Ascending aorta (tissue), 2 donors: ENCODE data around the gene KIR2DL1. TPM values are rescaled to one million over a fixed set of nuclear protein-coding genes. Genes with fewer than 3 reads are reported as not detected.
"Not testable (repeated sequence)": the region's sequence is repeated elsewhere in the genome, so short reads cannot be mapped to it uniquely, and the experiment has no call there.

Experiments
- DNase-seq, 2 donors: peaks; one replicate each; pipeline ENCODE4 v3.0.0-alpha.2; 2019; ENCODE audit warnings: low spot score in 2 of 2
- H3K27ac ChIP-seq, 2 donors: fragments of 200-600 bp; sonication (generic); one replicate each; pipeline ENCODE4 v1.5.1; 2016 to 2017; ENCODE audit warnings: mild to moderate bottlenecking in 1 of 2
- H3K27me3 ChIP-seq: fragments of 200-600 bp; sonication (generic); one replicate; pipeline ENCODE4 v1.5.1; 2017
- H3K36me3 ChIP-seq, 2 donors: fragments of 200-600 bp; sonication (generic); one replicate each; pipeline ENCODE4 v1.5.1; 2016
- H3K4me1 ChIP-seq, 2 donors: fragments of 200-600 bp; sonication (generic); one replicate each; pipeline ENCODE4 v1.5.1; 2016 to 2017; ENCODE audit warnings: mild to moderate bottlenecking in 1 of 2
- H3K4me3 ChIP-seq, 2 donors: fragments of 200-600 bp; sonication (generic); one replicate each; pipeline ENCODE4 v1.5.1; 2016 to 2017; ENCODE audit warnings: mild to moderate bottlenecking in 1 of 2
- H3K9me3 ChIP-seq, 2 donors: fragments of 200-600 bp; sonication (generic); one replicate each; pipeline ENCODE4 v1.5.1; 2016
- CTCF ChIP-seq, 3 experiments: fragments of 200-600 bp in 2 of 3; fragments of 450-650 bp in 1 of 3; sonication (generic) in 2 of 3; IDR thresholded peaks; one replicate each; pipeline ENCODE4 v1.5.1; 2016 to 2019; ENCODE audit warnings: antibody characterized with exemption in 3 of 3, mild to moderate bottlenecking in 1 of 3, moderate library complexity in 1 of 3
- intact Hi-C: fragments of 100-400 bp; cut with DNase I; formaldehyde crosslinking; loops from one replicate; pipeline ENCODE4 v1.15.1; 2023
- total RNA-seq: library from RNA; depleted of rRNA; stranded (reverse); fragments of >200 nt; gene quantifications from one replicate; pipeline ENCODE4 v1.1.0, GENCODE V29; 2016

The KIR2DL1 gene
- total RNA-seq, 1 donor from 2014 or later: not detected

GRCh38 chr19:54729416-54730188 is 40.0 kb upstream of the KIR2DL1 start:
- no peaks in the 10 kb centered on the region for H3K36me3 ChIP-seq
- TF ChIP-seq CTCF (IDR thresholded peaks at IDR 0.05): no peak
- no peak overlapping the region for H3K4me3 ChIP-seq
- DNase-seq: no peak
- no peaks in the 10 kb centered on the region for H3K4me1 ChIP-seq
- intact Hi-C loops: no loop called here
- no peaks in the 10 kb centered on the region for H3K27me3 ChIP-seq
- H3K27ac ChIP-seq: no peak overlapping the region
- no peaks in the 10 kb centered on the region for H3K9me3 ChIP-seq

GRCh38 chr19:54731191-54731590 is 38.4 kb upstream of the KIR2DL1 start:
- DNase-seq: no peak
- intact Hi-C loops: no loop called here
- H3K4me3 ChIP-seq: no peak overlapping the region

GRCh38 chr19:54738306-54738705 is 31.3 kb upstream of the KIR2DL1 start, which contains the start of gene KIR2DL3:
TSS of gene KIR2DL3 (plus strand) at chr19:54738513. CDS start at chr19:54738546, 33 bp downstream.
- H3K36me3 ChIP-seq, intact Hi-C loops, DNase-seq, H3K27me3 ChIP-seq, H3K4me3 ChIP-seq, H3K9me3 ChIP-seq, H3K4me1 ChIP-seq, H3K27ac ChIP-seq: not testable (repeated sequence)

More at GRCh38 chr19:54731191-54731590, 38.4 kb upstream of the KIR2DL1 start:
- no peak overlapping the region for H3K27ac ChIP-seq
- no peaks in the 10 kb centered on the region for H3K9me3 ChIP-seq
- H3K27me3 ChIP-seq: no peaks in the 10 kb centered on the region
- H3K4me1 ChIP-seq: no peaks in the 10 kb centered on the region
- no peak for TF ChIP-seq CTCF (IDR thresholded peaks at IDR 0.05)
- no peaks in the 10 kb centered on the region for H3K36me3 ChIP-seq

- Histone ChIP-seq H3K27me3 (no peaks in the 10 kb centered on the region), H3K9me3 (no peaks in the 10 kb centered on the region), H3K4me3 (no peak overlapping the region), H3K4me1 (no peaks in the 10 kb centered on the region), H3K27ac (no peak overlapping the region), H3K36me3 (no peaks in the 10 kb centered on the region)
- TF ChIP-seq CTCF (IDR thresholded peaks at IDR 0.05): no peak
- DNase-seq: no peak
- intact Hi-C loops: no loop called here
Measured at GRCh38 chr19:54738715-54739114, 30.9 kb upstream of the KIR2DL1 start.

DNA sequence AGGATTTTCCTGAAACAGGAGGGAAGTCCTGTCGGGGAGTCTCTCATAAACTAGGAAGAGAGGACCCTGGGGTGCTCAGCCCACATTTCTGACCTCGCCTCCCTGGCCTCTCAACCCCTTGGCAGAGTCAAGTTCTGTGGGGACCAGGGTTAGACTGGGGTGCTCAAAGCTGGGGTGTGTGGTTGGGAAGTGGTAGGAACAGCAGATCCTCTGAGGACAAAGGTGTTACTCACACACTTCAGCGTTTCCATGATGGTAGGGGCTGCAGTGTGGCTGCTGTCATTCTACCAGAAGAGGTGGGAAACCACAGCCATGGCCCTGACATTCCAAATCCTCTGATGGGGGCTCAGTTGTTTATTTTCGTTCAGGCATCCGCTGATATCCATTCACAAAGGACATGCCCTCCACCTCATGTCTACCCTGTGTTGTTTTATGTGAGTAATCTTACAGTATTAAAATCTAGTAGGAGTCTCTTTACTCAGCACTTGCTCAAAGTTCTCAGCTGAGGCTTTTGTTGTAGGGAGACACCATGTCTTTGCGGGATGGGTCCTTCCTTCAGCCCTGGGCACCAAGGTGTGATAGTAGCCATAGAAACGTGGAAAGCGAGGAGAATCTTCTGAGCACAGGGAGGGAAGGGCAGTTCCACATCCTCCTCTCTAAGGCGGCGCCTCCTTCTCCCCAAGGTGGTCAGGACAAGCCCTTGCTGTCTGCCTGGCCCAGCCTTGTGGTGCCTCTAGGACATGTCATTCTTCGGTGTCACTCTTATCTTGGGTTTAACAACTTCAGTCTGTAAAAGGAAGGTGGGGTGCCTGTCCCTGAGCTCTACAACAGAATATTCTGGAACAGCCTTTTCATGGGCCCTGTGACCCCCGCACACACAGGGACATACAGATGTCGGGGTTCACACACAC is 29.8 kb upstream of the KIR2DL1 start:
- H3K27ac ChIP-seq: no peak overlapping the region
- no peak overlapping the region for H3K4me3 ChIP-seq
- intact Hi-C loops: no loop called here
- no peaks in the 10 kb centered on the region for H3K9me3 ChIP-seq
- no peak for DNase-seq
- H3K4me1 ChIP-seq: no peaks in the 10 kb centered on the region
- no peaks in the 10 kb centered on the region for H3K36me3 ChIP-seq
- no peaks in the 10 kb centered on the region for H3K27me3 ChIP-seq
- no peak for TF ChIP-seq CTCF (IDR thresholded peaks at IDR 0.05)

- H3K4me1 ChIP-seq, H3K27ac ChIP-seq, H3K36me3 ChIP-seq, DNase-seq, H3K9me3 ChIP-seq, H3K27me3 ChIP-seq, intact Hi-C loops, H3K4me3 ChIP-seq: not testable (repeated sequence)
Measured at GRCh38 chr19:54741950-54742349, 27.6 kb upstream of the KIR2DL1 start.

GRCh38 chr19:54744080-54744479 is 25.5 kb upstream of the KIR2DL1 start:
- H3K9me3 ChIP-seq, H3K36me3 ChIP-seq, H3K4me3 ChIP-seq, H3K27me3 ChIP-seq, H3K4me1 ChIP-seq, H3K27ac ChIP-seq, intact Hi-C loops, DNase-seq: not testable (repeated sequence)

GRCh38 chr19:54747614-54748322 is 21.8 kb upstream of the KIR2DL1 start:
- H3K27ac ChIP-seq, H3K9me3 ChIP-seq, intact Hi-C loops: not testable (repeated sequence)

DNA sequence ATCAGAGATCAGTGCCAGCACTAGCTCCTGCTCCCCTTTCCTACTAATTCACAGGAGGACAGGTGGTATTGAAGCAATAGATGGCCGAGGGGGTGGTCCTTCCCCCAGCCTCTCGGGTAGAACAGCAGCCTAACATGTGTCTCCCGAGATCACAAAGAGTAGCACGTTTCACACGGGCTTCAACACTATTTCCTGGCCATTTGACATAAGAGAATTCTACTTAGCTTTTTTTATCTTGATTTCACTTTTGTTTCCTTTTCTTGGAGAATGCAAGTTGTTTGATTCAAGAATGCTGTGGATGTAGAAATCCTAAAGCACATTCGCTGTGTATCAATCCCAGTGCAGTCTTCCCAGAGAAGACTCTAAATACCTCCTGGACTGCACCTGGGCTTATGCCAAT is 19.3 kb upstream of the KIR2DL1 start:
- not testable (repeated sequence) for H3K27me3 ChIP-seq, H3K4me1 ChIP-seq

More at GRCh38 chr19:54747614-54748322, 21.8 kb upstream of the KIR2DL1 start:
- H3K4me3 ChIP-seq, H3K27me3 ChIP-seq, H3K4me1 ChIP-seq, H3K36me3 ChIP-seq: not testable (repeated sequence)
- DNase-seq: peak in 1 of 2 donors; percentile 58

More for the DNA sequence above, 19.3 kb upstream of the KIR2DL1 start:
- H3K9me3 ChIP-seq, H3K27ac ChIP-seq, H3K4me3 ChIP-seq, intact Hi-C loops, H3K36me3 ChIP-seq: not testable (repeated sequence)
- peak in 1 of 2 donors; percentile 35 for DNase-seq
